ENCODE data around the gene RBFOX1.

RBFOX1 gene

DNA sequence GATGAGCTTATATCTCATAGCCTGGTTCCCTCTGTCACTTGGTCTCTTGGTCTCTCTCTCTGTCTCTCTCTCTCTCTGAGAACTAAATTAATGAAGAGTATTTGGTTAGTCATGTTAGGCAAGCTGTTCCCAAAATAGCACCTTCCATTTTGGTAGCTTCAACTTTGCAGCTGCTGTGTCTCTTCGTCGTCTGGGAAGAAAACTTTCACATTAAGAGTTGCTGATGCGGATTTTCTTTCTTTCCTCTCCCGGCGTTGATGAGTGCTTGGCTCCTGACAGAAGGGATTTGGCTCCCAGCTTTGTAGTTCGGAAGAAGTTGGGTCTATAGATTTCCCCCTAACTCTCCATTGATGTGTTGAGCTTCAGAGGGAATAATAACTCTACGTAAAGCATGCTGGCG is at the start of gene RBFOX1:
Gene RBFOX1 (plus strand): TSS at position 235 of the 400 bp plus-strand sequence.
- DNase-seq (ENCODE audit: low spot score): no peak

DNA sequence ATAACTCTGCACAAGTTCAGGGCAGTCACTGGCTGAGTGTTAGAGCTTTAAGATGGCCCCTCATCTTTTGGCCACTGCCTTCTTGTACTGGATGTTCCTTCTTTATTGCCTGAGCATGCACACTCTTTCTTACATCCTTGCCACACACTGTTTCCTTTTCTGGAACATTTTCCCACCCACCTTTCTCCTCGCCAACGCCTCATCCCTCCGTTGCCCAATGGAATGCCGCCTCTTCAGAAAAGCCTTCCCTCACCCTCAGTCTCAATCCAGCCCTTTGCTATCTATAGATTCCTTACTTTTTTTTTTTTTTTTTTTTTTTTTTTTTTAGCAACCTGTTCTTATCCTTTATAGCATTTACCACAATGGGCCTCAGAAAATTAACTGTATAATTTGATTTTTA is 47.9 kb upstream of the RBFOX1 start:
- no peak for DNase-seq (ENCODE audit: low spot score)

DNA sequence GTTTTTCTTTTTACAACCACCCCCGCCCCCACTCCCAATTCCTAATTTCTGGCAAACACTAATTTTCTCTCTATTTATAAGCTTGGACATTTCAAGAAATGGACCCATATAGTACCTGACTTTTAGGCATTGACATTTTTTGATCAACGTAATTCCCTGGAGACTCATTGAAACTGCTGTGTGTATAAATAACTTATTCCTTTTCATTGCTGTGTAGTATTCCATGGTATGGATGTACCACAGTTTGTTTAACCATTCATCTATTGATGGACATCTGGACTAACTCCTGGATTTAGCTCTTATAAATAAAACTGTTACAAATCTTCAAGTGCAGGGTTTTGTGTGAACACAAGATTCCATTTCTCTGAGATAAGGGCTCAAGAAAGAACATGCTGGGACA is 47.1 kb upstream of the RBFOX1 start:
- DNase-seq (ENCODE audit: low spot score): no peak

DNA sequence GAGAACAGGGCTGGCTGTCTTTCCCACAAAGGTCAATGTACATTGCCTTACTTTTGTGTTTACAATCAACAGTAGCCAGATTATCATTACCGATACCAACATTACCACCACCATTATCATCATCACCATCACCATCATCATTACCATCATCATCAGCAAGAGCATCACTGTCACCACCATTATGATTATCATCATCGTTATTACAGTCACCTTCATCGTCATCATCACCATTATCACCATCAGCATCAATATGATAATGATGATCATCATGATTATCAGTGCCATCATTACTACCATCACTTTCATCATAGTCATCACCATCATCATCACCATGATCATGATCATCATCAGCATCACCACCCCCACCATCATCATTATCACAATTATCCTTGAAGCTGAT is 43.3 kb upstream of the RBFOX1 start:
- DNase-seq (ENCODE audit: low spot score): no peak

DNA sequence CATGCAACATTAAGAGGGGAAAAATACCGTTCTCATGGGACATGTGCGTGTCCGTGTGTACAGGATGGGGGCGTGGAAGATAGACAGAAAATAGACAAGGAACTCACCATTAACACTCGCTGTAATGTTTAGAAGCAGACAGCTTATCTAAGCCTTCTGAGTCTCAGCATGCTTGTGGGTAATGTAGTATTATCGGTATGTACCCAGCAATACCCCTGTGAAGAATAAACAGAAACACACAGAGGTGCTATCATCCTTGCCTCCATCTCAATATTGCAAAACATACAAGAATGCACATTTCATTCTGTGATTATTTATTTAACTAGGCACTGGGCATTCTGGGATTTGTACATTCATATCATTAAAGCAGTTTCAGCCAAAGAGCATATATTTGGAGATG is 42.0 kb upstream of the RBFOX1 start:
- DNase-seq (ENCODE audit: low spot score): no peak

DNA sequence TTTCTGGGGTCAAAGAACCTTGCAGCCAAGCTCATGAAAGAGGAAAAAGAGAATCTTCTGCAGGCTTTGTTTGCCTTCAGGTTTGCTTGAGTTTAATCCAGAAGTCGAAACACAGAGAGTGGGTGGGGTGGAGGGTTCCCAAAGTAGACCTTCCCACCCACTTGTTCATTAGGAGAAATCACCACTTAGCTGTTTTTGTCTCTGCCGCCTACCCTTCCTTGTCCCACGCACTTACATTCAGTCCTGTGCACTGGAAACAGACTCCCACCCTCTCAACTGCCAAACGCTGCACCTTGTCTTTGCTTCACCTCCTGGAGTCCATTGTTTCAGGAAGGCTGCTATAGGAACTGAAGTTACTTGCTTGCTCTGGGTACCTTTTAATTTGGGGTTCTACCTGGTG is 38.6 kb upstream of the RBFOX1 start:
- no peak for DNase-seq (ENCODE audit: low spot score)

DNA sequence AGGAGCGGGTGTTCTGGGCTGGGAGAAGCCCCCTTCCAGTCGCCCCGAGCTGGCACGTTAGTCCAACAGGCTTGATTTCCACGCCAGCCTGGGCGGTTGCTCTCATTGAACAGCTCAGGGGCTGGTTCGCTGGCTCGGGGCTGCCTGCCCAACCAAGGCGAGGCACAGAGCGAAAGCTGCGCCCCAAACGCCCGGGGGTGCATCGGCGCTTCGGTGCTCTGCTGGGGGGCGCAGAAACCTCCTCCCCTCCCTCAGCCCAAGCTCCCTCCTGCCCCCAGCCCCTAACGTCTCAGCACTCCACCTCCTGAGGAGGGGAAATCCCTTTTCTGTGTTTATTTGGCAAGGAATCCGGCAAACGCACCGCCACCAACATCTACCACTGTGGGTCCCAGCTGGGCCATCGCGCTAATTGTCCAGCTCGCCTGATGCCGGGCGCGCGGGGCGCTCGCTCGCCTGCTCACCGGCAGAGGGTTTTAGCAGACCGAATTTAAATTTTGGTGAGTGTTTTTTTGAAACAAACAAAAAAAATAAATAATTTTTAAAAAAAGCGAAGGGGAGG is 29.5 kb upstream of the RBFOX1 start:
- DNase-seq (ENCODE audit: low spot score): no peak

DNA sequence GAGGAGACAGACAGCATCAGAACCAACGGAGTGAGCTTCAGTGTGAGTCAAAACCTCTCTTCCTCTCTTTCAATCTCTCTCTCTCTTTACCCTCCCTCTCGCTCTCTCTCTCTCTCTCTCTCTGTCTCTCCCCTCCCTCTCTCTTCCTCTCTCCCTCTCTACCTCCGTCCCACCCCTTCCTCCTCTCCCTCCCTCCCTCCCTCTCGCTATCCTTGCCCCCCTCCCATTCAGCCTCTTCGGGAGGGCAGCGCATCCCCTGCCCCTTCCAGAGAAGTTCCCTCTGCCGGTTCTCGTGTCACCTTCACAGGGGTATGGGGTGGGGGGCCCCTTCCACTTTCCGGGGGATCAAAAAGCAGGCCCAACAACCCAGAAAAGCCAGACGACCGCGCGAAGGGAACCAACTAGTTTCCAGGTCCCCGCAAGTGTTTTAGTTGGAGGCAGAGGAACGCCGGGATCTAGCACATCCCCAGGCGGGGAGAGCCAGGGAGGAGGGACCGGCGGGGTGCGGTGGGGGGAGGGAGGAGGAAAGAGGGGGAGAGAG is 28.9 kb upstream of the RBFOX1 start:
- DNase-seq (ENCODE audit: low spot score): no peak

DNA sequence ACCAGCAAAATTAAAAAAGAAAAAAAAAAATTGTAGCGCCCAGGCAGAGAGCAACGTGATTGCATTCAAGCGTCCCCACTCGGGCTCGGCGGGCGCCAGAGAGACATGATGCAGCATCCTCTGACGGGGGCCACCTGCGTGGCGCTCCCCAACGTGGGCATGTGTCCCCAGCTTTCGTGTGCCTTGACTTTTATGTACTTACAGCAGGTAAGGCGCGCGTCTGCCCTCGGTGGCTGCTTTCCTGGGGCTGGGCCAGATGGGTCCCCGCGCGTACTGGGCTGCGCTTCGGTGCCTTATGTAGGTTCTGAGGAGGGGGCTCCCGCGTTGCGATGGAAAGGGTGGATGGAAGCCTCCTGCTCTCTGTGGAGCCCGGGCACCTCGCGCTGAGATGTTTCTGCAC is 28.4 kb upstream of the RBFOX1 start:
- no peak for DNase-seq (ENCODE audit: low spot score)

DNA sequence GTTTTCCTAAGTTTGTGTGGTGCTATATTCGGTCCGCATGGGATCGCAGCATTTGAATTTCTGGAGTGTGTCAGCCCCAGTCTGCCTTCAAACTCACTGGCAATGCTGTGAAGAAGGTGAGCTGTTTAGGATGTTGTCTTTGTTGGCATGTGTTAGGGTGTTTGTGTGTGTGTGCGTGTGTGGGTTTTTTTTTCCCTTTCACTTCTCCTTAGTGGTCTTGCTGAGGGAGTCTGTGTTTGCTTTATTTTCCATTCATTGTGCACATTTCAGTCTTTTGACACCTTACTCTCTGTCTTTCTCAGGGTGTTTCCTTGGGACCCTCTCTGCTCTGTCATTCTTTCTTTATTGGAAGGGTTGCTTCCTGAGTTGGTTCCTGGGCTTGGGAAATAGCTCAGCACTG is 27.7 kb upstream of the RBFOX1 start:
- DNase-seq (ENCODE audit: low spot score): no peak

DNA sequence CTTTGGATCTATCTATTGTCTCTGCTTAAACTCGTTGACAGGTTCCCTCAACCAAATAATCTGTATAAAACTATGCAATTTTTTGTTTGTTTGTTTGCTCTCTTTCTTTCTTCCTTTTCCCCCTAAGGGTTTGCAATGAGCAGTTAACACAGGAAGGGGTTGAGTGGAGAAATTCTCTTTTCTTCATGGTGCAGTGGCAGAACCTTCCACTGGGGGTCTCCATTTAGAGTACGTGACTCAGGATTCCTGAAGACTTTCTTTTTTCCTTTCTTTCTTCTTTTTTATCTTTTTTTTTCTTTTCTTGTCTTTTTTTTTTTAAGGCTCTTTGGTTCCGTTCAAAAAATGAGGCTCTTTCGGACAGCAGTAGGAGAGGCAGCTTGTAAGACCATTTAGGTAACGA is 19.5 kb upstream of the RBFOX1 start:
- DNase-seq (ENCODE audit: low spot score): no peak

DNA sequence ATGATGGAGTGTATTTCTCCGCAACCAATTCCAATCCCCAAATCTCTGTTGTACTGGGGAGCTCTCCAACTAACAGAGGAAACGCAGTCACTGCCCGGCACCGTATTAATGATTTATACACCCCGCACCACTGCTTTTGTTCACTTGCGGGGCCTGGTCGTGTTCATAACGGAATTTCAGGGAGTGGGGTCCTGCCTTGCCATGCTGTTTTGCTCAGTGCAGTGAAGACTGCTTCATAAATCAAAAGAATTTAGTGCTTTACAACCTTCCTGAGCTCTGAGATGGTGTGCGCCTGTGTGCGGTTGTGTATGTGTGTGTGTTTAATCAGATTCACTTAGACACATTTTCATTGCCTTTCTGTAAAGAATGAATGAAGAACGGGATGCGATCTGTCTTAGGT is 18.5 kb upstream of the RBFOX1 start:
- no peak for DNase-seq (ENCODE audit: low spot score)

DNA sequence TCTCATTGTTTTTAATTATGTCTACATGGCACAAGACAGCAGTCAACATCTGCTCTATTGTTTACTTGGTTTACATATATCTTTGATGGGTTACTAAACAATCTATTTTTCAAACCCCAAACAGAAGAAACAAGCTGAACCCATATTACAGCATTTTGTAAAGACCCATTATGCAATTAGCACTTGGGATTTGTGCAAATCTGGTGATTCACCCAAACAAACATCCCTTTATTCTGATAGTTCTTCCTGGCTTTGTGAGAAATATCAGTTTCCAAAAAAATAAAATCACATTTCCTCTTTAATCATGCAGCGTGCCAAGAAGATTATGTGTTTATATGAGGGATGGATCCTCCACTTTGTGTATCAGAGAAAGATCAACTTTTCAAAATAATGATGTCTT is 16.8 kb upstream of the RBFOX1 start:
- DNase-seq (ENCODE audit: low spot score): no peak

DNA sequence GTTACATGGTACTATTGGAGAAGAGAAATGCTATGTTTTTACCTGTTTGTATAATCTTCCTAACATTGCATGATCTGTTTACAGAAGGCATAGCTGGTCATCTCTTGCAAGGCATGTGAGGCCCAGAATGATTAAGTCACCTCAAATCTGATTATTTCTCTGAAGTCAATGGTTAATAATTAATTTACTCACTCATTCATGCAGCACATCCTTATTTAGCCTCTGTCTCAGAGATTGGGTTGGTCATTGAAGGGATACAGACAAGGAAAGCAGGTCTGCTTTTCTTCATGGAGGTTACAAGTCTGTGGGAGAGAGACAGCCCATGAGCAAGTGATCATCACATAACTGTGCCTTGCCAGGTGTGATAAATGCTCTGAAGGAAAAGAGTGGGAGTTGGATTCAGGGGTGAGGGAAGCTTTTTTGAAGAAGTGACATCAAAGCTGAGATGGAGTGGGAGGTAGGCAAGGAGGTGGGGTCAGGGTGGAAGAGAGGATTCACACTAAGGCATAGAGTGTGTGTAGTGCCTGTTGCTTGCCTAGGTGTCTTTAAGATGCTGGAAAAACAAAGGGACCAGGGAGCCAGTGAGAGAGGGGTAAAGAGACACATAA is 16.3 kb upstream of the RBFOX1 start:
- no peak for DNase-seq (ENCODE audit: low spot score)

DNA sequence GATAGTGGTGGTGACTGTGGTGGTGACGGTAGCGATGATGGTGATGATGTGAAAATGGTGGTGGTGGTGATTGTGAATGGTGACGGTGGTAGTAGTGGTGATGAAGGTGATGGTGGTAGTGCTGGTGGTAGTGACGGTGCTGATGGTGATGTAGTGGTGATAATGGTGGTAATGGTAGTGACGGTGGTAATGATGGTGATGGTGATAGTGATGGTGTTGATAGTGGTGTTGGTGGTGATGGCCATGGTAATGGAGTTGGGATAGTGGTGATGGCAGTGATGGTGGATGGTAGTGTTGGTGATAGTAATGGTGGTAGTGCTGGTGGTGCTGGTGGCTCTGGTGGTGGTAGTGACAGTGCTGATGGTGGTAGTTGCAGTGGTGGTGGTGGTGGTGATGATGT is 14.7 kb upstream of the RBFOX1 start:
- no peak for DNase-seq (ENCODE audit: low spot score)

DNA sequence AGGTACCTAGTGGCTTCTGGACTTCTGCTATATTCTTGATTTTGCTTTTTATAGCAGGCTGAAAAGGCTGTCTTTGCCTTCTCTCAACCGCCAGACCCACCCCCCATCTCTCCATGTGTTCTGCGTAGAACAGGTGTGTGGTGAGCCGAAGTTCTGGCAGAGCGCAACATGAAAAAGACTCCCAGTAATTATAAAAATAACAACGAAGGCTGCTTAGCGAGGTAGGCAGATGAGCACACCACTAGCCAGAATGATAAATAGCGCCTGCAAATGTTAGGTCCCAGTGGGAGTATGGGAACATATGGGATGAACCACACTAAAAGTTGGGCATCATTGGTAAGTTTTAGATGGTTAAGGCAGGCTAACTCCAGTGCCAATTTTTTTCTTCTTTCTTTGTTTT is 14.0 kb upstream of the RBFOX1 start:
- DNase-seq (ENCODE audit: low spot score): no peak

DNA sequence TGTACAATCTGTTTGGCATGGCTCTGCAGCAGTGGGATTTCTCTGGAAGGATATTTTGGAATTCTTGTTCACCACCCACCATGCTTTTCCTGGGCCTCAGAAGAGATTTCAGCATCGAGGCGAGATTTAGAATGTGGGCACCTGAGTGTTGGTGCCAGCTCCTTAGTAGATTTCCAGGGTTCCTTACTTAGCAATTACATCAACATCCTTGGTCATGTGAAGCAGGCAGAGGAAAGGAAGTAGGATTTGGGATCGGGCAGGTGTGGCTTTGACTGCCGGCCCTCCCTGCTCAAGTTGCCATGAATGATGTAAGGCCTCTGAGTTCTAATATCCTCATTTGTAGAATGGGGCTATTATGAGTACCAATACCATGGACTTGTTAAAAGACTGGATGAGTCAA is 13.1 kb upstream of the RBFOX1 start:
- DNase-seq (ENCODE audit: low spot score): no peak

DNA sequence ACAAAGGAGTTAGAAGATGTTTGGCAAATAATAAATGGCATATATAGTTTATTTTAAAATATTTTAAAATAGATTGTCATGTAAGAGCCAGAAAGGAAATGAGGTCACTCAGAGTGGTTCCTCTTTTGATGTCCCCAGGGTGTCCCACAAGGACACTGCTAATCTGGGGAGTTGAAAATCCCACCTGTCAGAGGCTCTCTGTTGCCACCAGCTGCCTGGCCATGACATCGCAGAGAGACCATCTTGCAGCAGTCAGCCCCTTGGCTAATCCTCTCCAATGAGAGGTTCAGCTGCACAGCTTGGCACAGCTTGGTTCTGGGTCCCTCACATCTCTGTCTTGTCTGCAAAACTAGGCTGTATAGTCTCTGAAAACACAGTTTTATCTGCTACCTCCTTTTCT is 11.0 kb upstream of the RBFOX1 start:
- no peak for DNase-seq (ENCODE audit: low spot score)

DNA sequence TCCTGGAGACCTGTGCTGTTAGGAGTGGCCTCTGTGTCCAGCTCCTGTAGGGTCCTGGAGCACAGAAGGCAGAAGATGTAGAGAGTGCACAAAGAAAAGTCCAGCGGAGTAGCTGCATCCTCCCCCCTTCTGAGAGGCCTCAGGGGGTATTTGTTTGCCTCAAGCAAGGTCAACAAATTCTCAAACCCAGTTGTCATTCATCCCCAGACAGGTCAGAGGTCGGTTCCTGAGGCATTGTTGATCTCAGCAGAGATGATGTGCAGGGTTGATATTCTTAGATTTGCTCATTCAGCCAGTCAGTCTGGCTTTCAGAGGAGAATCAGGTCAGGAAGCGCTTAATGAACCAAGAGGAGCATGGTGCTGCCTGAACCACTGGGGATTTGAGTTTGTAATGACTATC is 8.3 kb upstream of the RBFOX1 start:
- DNase-seq (ENCODE audit: low spot score): no peak

DNA sequence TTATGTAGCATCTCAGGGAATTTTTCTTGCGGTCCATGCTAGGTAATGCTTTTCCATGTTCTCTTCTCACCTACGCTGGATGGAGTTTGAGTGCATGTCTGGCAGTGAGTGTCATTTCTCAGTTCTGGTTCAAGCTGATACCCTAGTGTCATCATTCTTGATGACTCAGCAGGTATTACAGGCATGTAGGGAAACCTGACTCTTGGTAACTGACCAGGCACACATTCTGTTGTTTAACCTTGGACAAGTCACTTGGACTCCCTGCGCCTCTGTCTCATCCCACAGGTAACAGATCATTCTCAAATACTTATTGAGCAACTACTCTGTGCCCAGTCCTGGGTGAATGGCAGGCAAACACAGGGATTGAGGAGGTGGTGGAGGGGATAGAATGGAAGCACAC is 6.8 kb upstream of the RBFOX1 start:
- no peak for DNase-seq (ENCODE audit: low spot score)

DNA sequence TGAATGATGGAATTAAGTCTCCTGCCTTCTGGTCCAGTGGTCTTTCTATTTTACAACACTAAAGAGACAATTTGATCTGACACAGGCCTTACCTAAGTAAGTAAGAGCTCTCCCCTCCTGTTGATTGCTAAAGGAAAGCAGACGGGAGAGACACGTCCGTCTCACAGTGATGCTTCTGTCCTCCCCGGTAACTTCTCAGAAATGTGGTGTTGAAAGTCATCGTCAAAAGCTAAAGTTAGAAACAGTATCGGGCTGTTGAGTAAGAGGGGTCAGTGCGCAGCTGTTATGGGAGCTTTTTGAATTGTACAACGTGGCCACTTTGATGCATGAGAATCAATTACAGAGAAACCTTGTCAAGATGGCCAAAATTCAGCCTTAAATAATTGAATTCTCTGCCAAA is 1.9 kb upstream of the RBFOX1 start:
- DNase-seq (ENCODE audit: low spot score): no peak

DNA sequence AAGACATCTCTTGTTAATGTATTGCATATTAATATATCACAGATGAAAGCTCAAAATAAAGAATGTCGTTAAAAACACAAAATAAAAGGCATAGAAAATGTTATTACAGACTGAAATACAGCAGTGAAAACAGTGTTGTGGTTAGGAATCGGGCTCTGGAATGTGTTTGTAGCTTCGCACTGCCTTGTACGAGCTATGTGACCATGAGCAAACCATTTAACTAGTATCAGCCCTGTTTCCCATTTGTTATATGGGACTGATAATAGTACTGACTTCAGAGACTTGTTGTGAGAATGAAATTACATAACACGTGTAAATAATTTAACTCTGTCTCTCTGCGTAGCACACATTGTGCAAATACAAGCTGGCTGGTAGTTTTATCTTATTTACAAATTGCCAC is 648 bp upstream of the RBFOX1 start:
- no peak for DNase-seq (ENCODE audit: low spot score)

DNA sequence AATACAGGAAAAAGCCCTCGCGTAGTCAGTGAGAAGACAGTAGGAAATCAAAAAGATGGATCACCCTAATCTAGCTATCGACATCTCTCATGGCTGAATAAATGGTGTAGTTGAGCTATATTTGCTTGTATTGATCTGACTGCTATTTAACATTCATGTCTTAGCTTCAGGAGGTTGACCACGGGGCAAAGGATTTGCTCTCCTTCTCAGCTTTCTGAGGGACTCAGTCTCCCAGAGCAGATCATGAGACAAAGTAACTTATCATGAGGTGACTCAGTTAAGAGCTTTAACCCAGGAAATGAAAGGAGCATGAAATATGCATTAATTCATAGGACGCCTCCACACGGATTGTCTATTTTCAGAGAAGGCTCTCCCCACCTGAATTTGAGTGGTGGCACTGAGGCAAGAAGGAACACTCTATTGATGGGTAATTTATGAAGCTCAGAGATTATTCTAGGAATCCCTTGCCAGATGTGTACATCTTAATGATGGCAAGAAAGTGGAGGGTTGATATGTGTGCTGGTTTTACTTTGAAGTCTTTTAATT is 608 bp downstream of the RBFOX1 start:
- no peak for DNase-seq (ENCODE audit: low spot score)
